Activated CD4-positive, alpha-beta T cell treated with anti-CD3 and anti-CD28 coated beads, Interleukin-2, amount 10 ng/mL, durations not matched to agents 7 days and 5 days (primary cell): ENCODE data around the gene ZC3H10. TPM values are rescaled to one million over a fixed set of nuclear protein-coding genes. Genes with fewer than 3 reads are reported as not detected.

ENCODE experiments used
- CTCF ChIA-PET: fragments of 350-600 bp; sonication (Branson Sonifier 250); formaldehyde crosslinking; loops from one replicate; lab custom pipeline; 2021; ENCODE audit warnings: antibody characterized with exemption; lab: Charles Lee
- POLR2A ChIA-PET: fragments of 350-600 bp; sonication (Branson Sonifier 250); formaldehyde crosslinking; loops from one replicate; lab custom pipeline; 2021; ENCODE audit warnings: antibody characterized with exemption; lab: Charles Lee
- DNase-seq: peaks from one replicate; pipeline ENCODE4 v3.0.0-alpha.2; 2020
- H3K27ac Mint-ChIP-seq: one replicate; pipeline ENCODE4 v1.8.0; 2021; ENCODE audit warnings: mild to moderate bottlenecking, moderate library complexity, mixed read lengths
- H3K27me3 Mint-ChIP-seq: one replicate; pipeline ENCODE4 v1.8.0; 2021; ENCODE audit warnings: mixed read lengths
- H3K36me3 Mint-ChIP-seq: one replicate; pipeline ENCODE4 v1.8.0; 2021; ENCODE audit warnings: low read depth, mixed read lengths
- H3K4me1 Mint-ChIP-seq: one replicate; pipeline ENCODE4 v1.8.0; 2021; ENCODE audit warnings: mixed read lengths
- H3K4me3 Mint-ChIP-seq: one replicate; pipeline ENCODE4 v1.8.0; 2021; ENCODE audit warnings: mild to moderate bottlenecking, moderate library complexity, mixed read lengths
- H3K9me3 Mint-ChIP-seq: one replicate; pipeline ENCODE4 v1.8.0; 2021; ENCODE audit warnings: mixed read lengths
- total RNA-seq, 2 experiments: library from RNA; stranded (reverse); gene quantifications; one replicate each; pipeline ENCODE4 v1.2.3, GENCODE V29; 2021

The ZC3H10 gene
- total RNA-seq, 2 experiments from 2014 or later: 8.2 to 9.1 TPM

GRCh38 chr12:56129942-56130495, 12.0 kb downstream of the ZC3H10 start:
- ChIA-PET CTCF (interaction anchor here (2.1 to 6.1 kb wide), 2 partner anchors 12 to 60 kb away, joined by 7 to 48 read pairs; partner anchors contain the start of genes RPL41, SMARCC2 and ZC3H10), POLR2A (no interaction called here)
- peaks cover 6% of the 10 kb centered on the region for H3K9me3 Mint-ChIP-seq
- peaks cover 55% of the 10 kb centered on the region for H3K36me3 Mint-ChIP-seq
- peak overlapping the region; percentile 93 for H3K27ac Mint-ChIP-seq
- peak overlapping the region; percentile 91 for H3K4me3 Mint-ChIP-seq
- DNase-seq: no peak
- peaks cover 66% of the 10 kb centered on the region for H3K4me1 Mint-ChIP-seq
- H3K27me3 Mint-ChIP-seq: no peaks in the 10 kb centered on the region

- ChIA-PET POLR2A (no interaction called here), CTCF (interaction anchor here (2.1 to 6.1 kb wide), 2 partner anchors 13 to 59 kb away, joined by 7 to 48 read pairs; partner anchors contain the start of genes RPL41, SMARCC2 and ZC3H10)
- no peaks in the 10 kb centered on the region for H3K27me3 Mint-ChIP-seq
- peak overlapping the region; percentile 93 for H3K27ac Mint-ChIP-seq
- H3K9me3 Mint-ChIP-seq: peaks cover 6% of the 10 kb centered on the region
- H3K4me1 Mint-ChIP-seq: peaks cover 66% of the 10 kb centered on the region
- no peak for DNase-seq
- H3K36me3 Mint-ChIP-seq: peaks cover 60% of the 10 kb centered on the region
- H3K4me3 Mint-ChIP-seq: peak overlapping the region; percentile 91
Observed at GRCh38 chr12:56130876-56131275, 12.8 kb downstream of the ZC3H10 start.

DNA sequence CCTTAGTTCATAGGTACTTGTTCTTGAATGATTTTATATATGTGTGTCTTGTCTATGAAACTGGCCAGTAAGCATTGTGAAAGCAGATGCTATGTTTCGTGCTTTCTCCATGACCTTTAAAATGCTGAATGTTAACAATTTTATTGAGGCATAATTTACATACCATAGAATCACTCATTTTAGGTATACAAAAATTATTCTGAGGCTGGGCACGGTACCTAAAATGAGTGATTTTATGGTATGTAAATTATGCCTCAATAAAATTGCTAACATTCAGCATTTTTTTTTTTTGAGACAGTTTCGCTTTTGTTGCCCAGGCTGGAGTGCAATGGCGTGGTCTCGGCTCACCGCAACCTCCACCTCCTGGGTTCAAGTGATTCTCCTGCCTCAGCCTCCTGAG, 16.8 kb downstream of the ZC3H10 start:
- H3K4me3 Mint-ChIP-seq: no peak overlapping the region

GRCh38 chr12:56137853-56138571, 19.9 kb downstream of the ZC3H10 start:
- Mint-ChIP-seq H3K27ac (peak overlapping the region; percentile 83), H3K9me3 (peaks cover 2% of the 10 kb centered on the region), H3K4me3 (no peak overlapping the region), H3K27me3 (no peaks in the 10 kb centered on the region), H3K4me1 (peaks cover 68% of the 10 kb centered on the region), H3K36me3 (peaks cover 83% of the 10 kb centered on the region)
- CTCF ChIA-PET: interaction anchor here (0.6 to 2.7 kb wide), 8 partner anchors 10 to 146 kb away, joined by 3 to 8 read pairs (median 5); partner anchors contain the start of genes ANKRD52, ESYT1, MYL6B and ZC3H10
- no peak for DNase-seq
- POLR2A ChIA-PET: interaction anchor here (0.9 kb wide), 1 partner anchor 21 kb away, joined by 3 read pairs; no protein-coding TSS in a partner anchor

More for the DNA sequence above, 16.8 kb downstream of the ZC3H10 start:
- no peak for DNase-seq
- Mint-ChIP-seq H3K27ac (peak overlapping the region; percentile 13), H3K27me3 (no peaks in the 10 kb centered on the region), H3K36me3 (peaks cover 90% of the 10 kb centered on the region), H3K9me3 (peaks cover 8% of the 10 kb centered on the region), H3K4me1 (peaks cover 75% of the 10 kb centered on the region)
- CTCF ChIA-PET: interaction anchor here (1.1 to 2.6 kb wide), 2 partner anchors 17 to 132 kb away, joined by 3 to 8 read pairs; partner anchors contain the start of genes COQ10A and MYL6B
- POLR2A ChIA-PET: no interaction called here

DNA sequence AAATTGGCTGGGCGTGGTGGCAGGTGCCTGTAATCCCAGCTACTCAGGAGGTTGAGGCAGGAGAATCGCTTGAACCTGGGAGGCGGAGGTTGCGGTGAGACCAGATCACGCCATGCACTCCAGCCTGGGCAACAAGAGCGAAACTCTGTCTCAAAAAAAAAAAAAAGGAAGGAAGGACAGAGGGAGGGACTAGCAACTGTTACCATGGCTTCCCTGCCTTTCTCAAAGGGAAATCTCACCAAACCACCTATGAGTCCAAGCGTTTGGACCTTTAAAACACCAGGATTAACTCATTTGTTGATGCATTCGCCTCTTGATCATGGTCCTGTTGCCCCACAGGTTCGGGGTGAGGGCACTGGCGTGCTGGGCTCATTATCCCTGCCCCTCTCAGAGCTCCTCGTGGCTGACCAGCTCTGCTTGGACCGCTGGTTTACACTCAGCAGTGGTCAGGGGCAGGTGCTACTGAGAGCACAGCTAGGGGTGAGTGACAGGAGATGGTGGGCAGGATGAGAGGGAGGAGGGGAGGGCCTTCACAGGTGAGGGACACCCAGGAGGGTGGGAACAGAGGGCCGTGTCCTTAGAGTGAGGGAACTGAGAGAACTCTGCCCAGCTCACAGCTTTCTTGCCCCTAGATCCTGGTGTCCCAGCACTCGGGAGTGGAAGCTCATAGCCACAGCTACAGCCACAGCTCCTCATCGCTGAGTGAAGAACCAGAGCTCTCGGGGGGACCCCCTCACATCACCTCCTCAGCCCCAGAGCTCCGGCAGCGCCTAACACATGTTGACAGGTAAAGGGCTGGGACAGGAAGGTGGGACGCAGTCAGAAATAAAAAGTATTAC, 24.1 kb downstream of the ZC3H10 start:
- Mint-ChIP-seq H3K4me3 (no peak overlapping the region), H3K36me3 (peaks cover 76% of the 10 kb centered on the region)
- POLR2A ChIA-PET: no interaction called here

GRCh38 chr12:56143217-56143616, 25.2 kb downstream of the ZC3H10 start:
- CTCF ChIA-PET: interaction anchor here (0.6 to 2.5 kb wide), 5 partner anchors 9 to 46 kb away, joined by 3 to 17 read pairs (median 5); partner anchors contain the start of genes ESYT1, MYL6B and SMARCC2
- no peak for DNase-seq
- peaks cover 2% of the 10 kb centered on the region for H3K9me3 Mint-ChIP-seq
- H3K27me3 Mint-ChIP-seq: no peaks in the 10 kb centered on the region
- no peak overlapping the region for H3K4me3 Mint-ChIP-seq
- peak overlapping the region; percentile 57 for H3K27ac Mint-ChIP-seq
- H3K36me3 Mint-ChIP-seq: peaks cover 65% of the 10 kb centered on the region
- peaks cover 46% of the 10 kb centered on the region for H3K4me1 Mint-ChIP-seq
- POLR2A ChIA-PET: no interaction called here

More for the DNA sequence above, 24.1 kb downstream of the ZC3H10 start:
- CTCF ChIA-PET: interaction anchor here (1.2 to 2.4 kb wide), 6 partner anchors 9 to 47 kb away, joined by 3 to 9 read pairs (median 5); partner anchors contain the start of genes MYL6B and SMARCC2
- Mint-ChIP-seq H3K27me3 (no peaks in the 10 kb centered on the region), H3K4me1 (peaks cover 57% of the 10 kb centered on the region), H3K9me3 (peaks cover 2% of the 10 kb centered on the region), H3K27ac (no peak overlapping the region)
- DNase-seq: no peak

DNA sequence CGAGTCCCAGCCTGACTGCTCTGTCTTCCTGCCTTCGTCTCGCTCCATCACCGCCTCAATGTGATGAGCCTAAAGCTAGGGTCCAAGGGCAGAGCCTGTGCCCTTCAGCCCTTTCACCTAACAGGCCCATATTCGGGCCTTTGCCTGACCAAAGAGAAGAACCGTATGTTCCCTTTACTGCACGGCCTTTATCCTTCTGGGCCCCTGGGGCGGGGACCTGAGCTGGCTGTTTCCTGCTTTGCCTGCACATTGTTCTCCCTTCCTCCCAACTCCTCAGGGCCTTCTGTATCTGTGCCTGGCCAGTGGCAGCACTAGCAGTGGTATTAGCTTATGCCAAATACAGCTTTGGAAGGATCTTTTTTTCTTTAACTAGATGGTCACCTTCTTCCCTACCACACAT, 25.8 kb downstream of the ZC3H10 start:
- H3K9me3 Mint-ChIP-seq: peaks cover under 1% of the 10 kb centered on the region
- H3K27me3 Mint-ChIP-seq: no peaks in the 10 kb centered on the region
- peaks cover 40% of the 10 kb centered on the region for H3K4me1 Mint-ChIP-seq
- H3K4me3 Mint-ChIP-seq: no peak overlapping the region
- peak overlapping the region; percentile 68 for H3K27ac Mint-ChIP-seq
- no peak for DNase-seq
- peaks cover 59% of the 10 kb centered on the region for H3K36me3 Mint-ChIP-seq
- POLR2A ChIA-PET: no interaction called here
- CTCF ChIA-PET: interaction anchor here (0.5 to 2.5 kb wide), 6 partner anchors 13 to 507 kb away, joined by 3 to 17 read pairs (median 3); partner anchors contain the start of genes ESYT1 and SMARCC2

DNA sequence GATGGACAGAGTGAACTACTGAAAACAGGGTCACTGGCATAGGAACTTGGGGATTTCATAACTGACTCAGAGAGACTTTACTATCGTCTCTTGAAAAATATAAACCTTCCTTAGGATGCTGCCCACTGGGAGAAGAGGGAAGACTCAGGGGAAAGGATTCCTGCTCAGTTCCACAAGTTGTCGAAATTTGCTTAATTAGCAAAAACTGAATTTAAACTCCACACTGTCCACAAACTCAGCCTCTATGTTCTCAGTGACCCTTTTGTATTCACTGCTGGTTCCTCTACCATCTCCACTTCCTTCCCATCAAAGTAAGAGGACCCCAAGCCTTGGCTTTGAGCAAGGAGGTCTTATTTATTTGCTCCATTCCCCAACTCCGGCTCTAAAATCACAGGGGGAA, 27.2 kb downstream of the ZC3H10 start:
- CTCF ChIA-PET: interaction anchor here (1.2 to 2.5 kb wide), 2 partner anchors 18 to 43 kb away, joined by 6 to 17 read pairs; partner anchors contain the start of genes ESYT1 and SMARCC2
- H3K27ac Mint-ChIP-seq: no peak overlapping the region

GRCh38 chr12:56146492-56147460, 28.7 kb downstream of the ZC3H10 start:
- H3K36me3 Mint-ChIP-seq: peaks cover 42% of the 10 kb centered on the region
- no peak overlapping the region for H3K27ac Mint-ChIP-seq
- DNase-seq: no peak
- no peaks in the 10 kb centered on the region for H3K9me3 Mint-ChIP-seq
- peaks cover 40% of the 10 kb centered on the region for H3K4me1 Mint-ChIP-seq
- no peak overlapping the region for H3K4me3 Mint-ChIP-seq
- H3K27me3 Mint-ChIP-seq: no peaks in the 10 kb centered on the region
- CTCF ChIA-PET: interaction anchor here (0.7 to 2.0 kb wide), 2 partner anchors 10 to 159 kb away, joined by 3 to 7 read pairs; no protein-coding TSS in a partner anchor
- POLR2A ChIA-PET: no interaction called here

More for the DNA sequence above, 27.2 kb downstream of the ZC3H10 start:
- H3K4me3 Mint-ChIP-seq: no peak overlapping the region
- peaks cover 37% of the 10 kb centered on the region for H3K4me1 Mint-ChIP-seq
- H3K27me3 Mint-ChIP-seq: no peaks in the 10 kb centered on the region
- peaks cover 49% of the 10 kb centered on the region for H3K36me3 Mint-ChIP-seq
- H3K9me3 Mint-ChIP-seq: no peaks in the 10 kb centered on the region
- no peak for DNase-seq
- POLR2A ChIA-PET: no interaction called here

- H3K4me3 Mint-ChIP-seq: peak overlapping the region; percentile 83
- H3K9me3 Mint-ChIP-seq: no peaks in the 10 kb centered on the region
- peaks cover 48% of the 10 kb centered on the region for H3K4me1 Mint-ChIP-seq
- CTCF ChIA-PET: interaction anchor here (1.1 to 3.2 kb wide), 6 partner anchors 11 to 188 kb away, joined by 3 to 14 read pairs (median 10); partner anchors contain the start of genes ESYT1, IL23A, SMARCC2 and ZC3H10
- H3K27ac Mint-ChIP-seq: peak overlapping the region; percentile 98
- no peaks in the 10 kb centered on the region for H3K27me3 Mint-ChIP-seq
- DNase-seq: no peak
- peaks cover 15% of the 10 kb centered on the region for H3K36me3 Mint-ChIP-seq
- POLR2A ChIA-PET: no interaction called here
Observed at GRCh38 chr12:56150563-56150962, 32.5 kb downstream of the ZC3H10 start.

DNA sequence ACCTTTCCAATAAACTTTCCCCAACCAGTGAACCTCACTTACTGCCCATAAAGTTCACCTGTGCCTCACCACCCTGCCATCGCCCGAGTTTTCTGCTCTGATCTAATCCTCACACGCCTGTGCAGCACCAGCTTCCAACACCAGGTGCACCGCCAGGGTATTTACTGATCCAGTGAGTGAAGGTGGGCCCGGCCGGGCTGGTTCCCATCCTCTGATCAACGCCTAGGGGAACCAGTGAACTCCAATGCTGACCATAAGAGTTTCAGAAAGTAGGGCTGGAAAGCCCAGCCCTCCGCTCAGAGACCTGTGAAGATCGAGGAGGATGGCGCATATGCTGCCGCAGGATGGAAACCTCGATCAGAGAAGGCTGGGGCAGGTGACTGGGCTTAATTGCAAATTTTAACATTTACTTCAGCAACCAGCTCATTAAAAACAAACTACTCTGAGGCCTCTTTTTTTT, 33.6 kb downstream of the ZC3H10 start:
- DNase-seq: peak; percentile 78
- Mint-ChIP-seq H3K4me3 (peak overlapping the region; percentile 83), H3K4me1 (peaks cover 49% of the 10 kb centered on the region), H3K27me3 (no peaks in the 10 kb centered on the region), H3K27ac (peak overlapping the region; percentile 98), H3K9me3 (no peaks in the 10 kb centered on the region), H3K36me3 (peaks cover 19% of the 10 kb centered on the region)
- ChIA-PET CTCF (interaction anchor here (0.9 to 3.0 kb wide), 13 partner anchors 10 to 298 kb away, joined by 3 to 12 read pairs (median 7); partner anchors contain the start of genes ESYT1, IL23A, SMARCC2 and TIMELESS), POLR2A (interaction anchor here (0.7 to 1.2 kb wide), 2 partner anchors 24 to 252 kb away, joined by 3 to 6 read pairs; partner anchors contain the start of gene ESYT1)
